HG03457 (cell line): ENCODE data around the gene LDB2.

Experiments used
- ATAC-seq: cut with Tn5 transposase; IDR thresholded peaks from one replicate; pipeline ENCODE4 v1.9.1; 2021; ENCODE audit warnings: moderate number of reproducible peaks; ENCODE audit not compliant: unreplicated experiment

Gene LDB2

GRCh38 chr4:16608611-16609125, 289.8 kb downstream of the LDB2 start:
- no peak for ATAC-seq

GRCh38 chr4:16608123-16608522, 290.3 kb downstream of the LDB2 start:
- no peak for ATAC-seq

DNA sequence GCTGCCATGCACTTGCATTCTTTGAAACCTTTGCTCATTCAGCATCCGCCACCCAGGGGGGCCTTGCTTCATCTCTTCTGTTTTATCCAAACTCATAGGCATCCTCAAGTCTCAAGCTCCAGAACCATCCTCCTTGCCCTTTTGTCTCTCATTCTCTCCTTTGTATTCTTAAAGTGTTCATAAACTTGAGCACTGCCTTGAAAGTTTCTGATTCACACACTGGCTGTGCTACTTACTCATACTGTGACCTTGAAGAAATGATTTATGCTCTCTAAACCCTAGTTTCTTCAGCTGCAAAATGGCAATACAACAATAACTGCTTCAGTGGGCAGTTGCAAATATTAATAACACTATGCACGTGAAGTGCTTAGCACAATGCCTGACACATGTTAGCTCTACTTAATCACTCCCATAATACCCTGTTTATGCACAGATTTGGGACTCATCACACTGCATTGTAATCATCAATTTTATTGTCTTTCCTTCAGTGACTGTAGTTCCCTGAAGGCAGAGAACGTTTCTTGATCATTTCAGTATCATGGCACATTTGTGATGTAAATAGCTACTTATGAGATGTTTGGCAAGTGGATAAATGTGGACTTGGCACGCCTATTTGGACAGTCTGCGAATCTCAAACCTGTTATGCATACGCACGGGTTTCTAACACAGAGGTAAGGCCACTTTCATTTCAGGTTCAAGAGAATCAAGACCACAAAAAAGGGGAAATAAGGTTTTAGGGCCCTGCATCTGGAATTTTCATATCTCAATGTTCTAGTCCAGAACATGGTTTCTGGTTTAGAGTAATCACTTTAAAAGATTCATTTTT, 291.0 kb downstream of the LDB2 start:
- ATAC-seq: no peak

GRCh38 chr4:16606691-16607090, 291.8 kb downstream of the LDB2 start:
- ATAC-seq: no peak

DNA sequence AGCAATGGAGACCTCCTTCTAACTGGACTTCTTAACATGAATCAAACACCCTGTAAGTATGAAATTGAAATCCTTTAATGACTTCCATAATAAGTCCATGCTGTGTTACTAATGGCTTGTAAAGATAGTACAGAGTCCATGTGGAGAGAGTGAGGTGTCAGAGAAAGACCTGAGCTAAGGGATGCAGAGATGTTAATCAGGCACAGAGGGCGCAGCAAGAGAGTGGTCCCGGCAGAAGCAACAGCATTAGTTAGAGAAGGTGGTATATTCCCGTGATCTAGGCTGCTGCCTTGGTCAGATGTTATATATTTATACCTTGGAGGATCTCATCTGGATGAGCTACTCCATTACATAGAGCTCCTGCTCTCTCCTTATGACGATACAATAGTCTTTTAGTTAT, 295.3 kb downstream of the LDB2 start:
- no peak for ATAC-seq

- no peak for ATAC-seq
Measured at GRCh38 chr4:16598597-16599206, 299.7 kb downstream of the LDB2 start.

DNA sequence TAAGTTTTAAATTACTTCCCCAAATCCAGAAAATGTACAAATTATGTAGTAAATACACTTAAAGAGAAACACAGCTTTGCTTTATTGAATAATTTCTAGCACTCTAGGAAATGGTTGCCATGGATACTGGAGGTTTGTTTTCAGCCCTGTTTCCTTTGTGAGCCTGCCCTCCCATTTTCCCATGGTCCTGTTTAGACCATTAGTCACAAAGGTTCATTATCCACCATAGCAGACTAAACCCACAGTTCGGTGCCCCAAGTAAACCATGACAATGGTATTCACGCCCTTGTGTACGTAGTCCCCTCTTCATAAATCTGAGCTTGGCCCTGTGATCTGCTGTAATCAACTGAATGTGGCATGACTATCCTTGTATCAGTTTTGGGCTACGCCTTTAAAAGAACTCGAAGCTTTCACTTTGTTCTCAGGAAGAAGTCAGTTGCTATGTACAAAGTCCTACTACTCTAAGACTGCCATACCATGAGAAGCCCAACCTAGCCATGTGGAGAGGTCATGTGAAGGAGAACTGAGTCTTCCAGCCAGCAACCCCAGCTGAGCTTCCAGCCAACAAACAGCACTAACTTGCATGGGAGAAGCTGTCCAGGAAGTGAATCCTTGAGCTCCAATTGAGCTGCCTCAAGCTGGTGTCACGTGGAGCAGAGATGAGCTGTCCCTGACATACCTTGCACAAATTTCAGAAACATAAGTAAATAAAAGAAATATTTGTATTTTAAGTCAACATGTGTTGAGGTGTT, 300.4 kb downstream of the LDB2 start:
- no peak for ATAC-seq

- no peak for ATAC-seq
Measured at GRCh38 chr4:16597443-16597842, 301.0 kb downstream of the LDB2 start.

- no peak for ATAC-seq
Measured at GRCh38 chr4:16596267-16596666, 302.2 kb downstream of the LDB2 start.

DNA sequence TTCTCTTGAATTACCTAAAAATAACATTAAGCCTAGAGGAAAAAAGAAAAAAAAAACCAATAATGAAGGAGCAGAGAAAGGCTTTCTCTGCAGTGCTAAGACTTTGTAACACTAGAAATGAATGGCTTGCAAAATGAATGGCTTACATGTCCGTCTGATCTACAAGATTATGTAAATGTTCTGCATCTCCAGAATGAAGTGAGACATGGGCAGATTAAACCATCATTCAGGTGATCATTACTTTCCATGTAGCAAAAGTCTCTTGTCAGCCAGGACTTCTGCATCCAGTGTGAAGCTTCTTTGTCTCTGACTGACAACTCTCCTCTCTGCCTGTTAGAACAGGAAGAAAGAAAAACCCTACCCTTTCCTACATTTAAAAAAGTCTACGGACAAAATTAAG, 304.3 kb downstream of the LDB2 start:
- no peak for ATAC-seq

GRCh38 chr4:16593386-16593785, 305.1 kb downstream of the LDB2 start:
- no peak for ATAC-seq

- ATAC-seq: no peak
Measured at GRCh38 chr4:16591272-16591826, 307.1 kb downstream of the LDB2 start.

- no peak for ATAC-seq
Measured at GRCh38 chr4:16590797-16591196, 307.6 kb downstream of the LDB2 start.

DNA sequence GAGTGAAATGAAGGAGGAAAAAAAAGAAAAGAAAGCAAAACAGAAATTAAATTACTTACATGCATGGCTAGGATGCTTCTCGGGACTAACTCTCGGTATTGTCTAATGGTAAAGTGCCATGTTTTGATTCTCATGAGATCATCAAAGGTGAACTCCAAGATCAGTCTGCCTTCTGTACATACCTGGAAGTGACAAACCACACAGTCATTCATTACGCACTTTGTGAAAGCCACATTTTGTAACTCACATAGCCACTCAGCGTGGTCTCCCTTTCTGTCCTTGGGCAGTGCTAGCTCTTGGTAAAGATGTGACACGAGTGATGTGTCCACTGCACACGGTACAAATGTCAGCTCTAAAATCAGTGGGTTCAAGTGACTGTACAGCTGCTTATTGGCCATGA, 309.8 kb downstream of the LDB2 start:
- ATAC-seq: no peak

- no peak for ATAC-seq
Measured at GRCh38 chr4:16588149-16588548, 310.3 kb downstream of the LDB2 start.

GRCh38 chr4:16585053-16585452, 313.4 kb downstream of the LDB2 start:
- no peak for ATAC-seq

- ATAC-seq: no peak
Measured at GRCh38 chr4:16583764-16584163, 314.7 kb downstream of the LDB2 start.

DNA sequence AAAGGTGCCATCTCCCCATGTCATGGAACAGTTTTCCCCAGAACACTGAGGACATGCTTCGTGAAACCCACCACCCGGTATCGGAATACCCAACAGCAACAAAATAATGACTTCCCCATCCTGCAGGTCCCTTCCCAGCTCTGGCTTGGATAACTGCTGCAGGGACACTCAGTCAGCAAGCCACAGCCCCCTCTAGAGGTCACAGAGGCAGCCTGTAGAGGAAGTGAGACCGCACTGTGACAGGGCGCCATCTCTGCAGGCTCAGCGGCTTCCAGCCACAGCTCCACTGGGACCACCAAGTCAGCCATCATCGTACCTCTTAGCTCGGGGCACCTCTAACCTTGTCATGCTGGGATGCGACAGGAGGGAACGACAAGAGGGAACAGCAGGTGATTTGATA, 315.9 kb downstream of the LDB2 start:
- no peak for ATAC-seq

- no peak for ATAC-seq
Measured at GRCh38 chr4:16582036-16582435, 316.4 kb downstream of the LDB2 start.

- ATAC-seq: no peak
Measured at GRCh38 chr4:16581117-16581516, 317.3 kb downstream of the LDB2 start.

- no peak for ATAC-seq
Measured at GRCh38 chr4:16580514-16580913, 317.9 kb downstream of the LDB2 start.
